Vagina (tissue), 2 donors: ENCODE measurements around the gene NAA15. TPM values are rescaled to one million over a fixed set of nuclear protein-coding genes. Genes with fewer than 3 reads are reported as not detected.

ENCODE experiments used
- DNase-seq, 2 donors: peaks; one replicate each; pipeline ENCODE4 v3.0.0-alpha.2; 2017; ENCODE audit errors: extremely low spot score in 2 of 2
- H3K27ac ChIP-seq: fragments of 200-600 bp; sonication (generic); one replicate; pipeline ENCODE4 v1.5.1; 2019
- H3K27me3 ChIP-seq: fragments of 200-600 bp; sonication (generic); one replicate; pipeline ENCODE4 v1.5.1; 2019
- H3K36me3 ChIP-seq, 2 donors: fragments of 200-600 bp; sonication (generic); one replicate each; pipeline ENCODE4 v1.5.1; 2017 to 2019
- H3K4me1 ChIP-seq: fragments of 200-600 bp; sonication (generic); one replicate; pipeline ENCODE4 v1.5.1; 2019
- H3K4me3 ChIP-seq, 2 donors: fragments of 200-600 bp; sonication (generic); 1 replicate in 1 of 2; 2 replicates in 1 of 2; pipeline ENCODE4 v1.5.1; 2016 to 2019
- H3K9me3 ChIP-seq: fragments of 200-600 bp; sonication (generic); one replicate; pipeline ENCODE4 v1.5.1; 2019
- CTCF ChIP-seq, 3 experiments: fragments of 450-650 bp in 2 of 3; fragments of 200-600 bp in 1 of 3; sonication (generic) in 1 of 3; IDR thresholded peaks; one replicate each; pipeline ENCODE4 v1.5.1; 2017 to 2019; ENCODE audit warnings: antibody characterized with exemption in 3 of 3, mild to moderate bottlenecking in 2 of 3, moderate library complexity in 2 of 3
- POLR2A ChIP-seq, 2 donors: fragments of 450-650 bp; IDR thresholded peaks; one replicate each; pipeline ENCODE4 v1.6.1; 2017; ENCODE audit warnings: antibody characterized with exemption in 2 of 2, mild to moderate bottlenecking in 2 of 2, moderate library complexity in 2 of 2
- POLR2AphosphoS5 ChIP-seq, 2 donors: sonication (generic); formaldehyde crosslinking; IDR thresholded peaks; one replicate each; pipeline ENCODE4 v1.9.0; 2017; ENCODE audit warnings: antibody characterized with exemption in 2 of 2, mild to moderate bottlenecking in 2 of 2, low read depth in 1 of 2; ENCODE audit not compliant: insufficient read depth in 1 of 2
- intact Hi-C: fragments of 100-400 bp; cut with DNase I; formaldehyde crosslinking; loops from one replicate; pipeline ENCODE4 v1.15.1; 2023
- total RNA-seq: library from RNA; depleted of rRNA; stranded (reverse); fragments of >200 nt; gene quantifications from one replicate; pipeline ENCODE4 v1.2.3, GENCODE V29; 2016

Gene NAA15
- total RNA-seq, 1 donor from 2014 or later, result 35.1 TPM

GRCh38 chr4:139275281-139275735, 26.0 kb upstream of the NAA15 start:
- Histone ChIP-seq H3K4me1 (peaks cover 11% of the 10 kb centered on the region), H3K9me3 (no peaks in the 10 kb centered on the region), H3K27me3 (no peaks in the 10 kb centered on the region), H3K4me3 (no peak overlapping the region), H3K27ac (no peak overlapping the region), H3K36me3 (no peaks in the 10 kb centered on the region)
- TF ChIP-seq POLR2AphosphoS5 (IDR thresholded peaks at IDR 0.05; ENCODE audit: insufficient read depth in 1 of 2, low read depth in 1 of 2) (no peak), POLR2A (IDR thresholded peaks at IDR 0.05) (no peak), CTCF (IDR thresholded peaks at IDR 0.05) (no peak)
- intact Hi-C loops, result no loop called here
- DNase-seq, result no peak

GRCh38 chr4:139278485-139278884, 22.8 kb upstream of the NAA15 start:
- no peak overlapping the region for H3K27ac ChIP-seq
- intact Hi-C loops, result no loop called here
- no peaks in the 10 kb centered on the region for H3K9me3 ChIP-seq
- peaks cover 11% of the 10 kb centered on the region for H3K4me1 ChIP-seq
- TF ChIP-seq CTCF (IDR thresholded peaks at IDR 0.05) (no peak), POLR2AphosphoS5 (IDR thresholded peaks at IDR 0.05; ENCODE audit: insufficient read depth in 1 of 2, low read depth in 1 of 2) (no peak), POLR2A (IDR thresholded peaks at IDR 0.05) (no peak)
- no peak for DNase-seq
- H3K36me3 ChIP-seq, result no peaks in the 10 kb centered on the region
- no peaks in the 10 kb centered on the region for H3K27me3 ChIP-seq
- peak overlapping the region in 1 of 2 donors; percentile 52 for H3K4me3 ChIP-seq

GRCh38 chr4:139278912-139279759, 22.2 kb upstream of the NAA15 start:
- no peak for DNase-seq
- Histone ChIP-seq H3K27me3 (no peaks in the 10 kb centered on the region), H3K36me3 (no peaks in the 10 kb centered on the region), H3K27ac (peak overlapping the region; percentile 50), H3K4me3 (peak overlapping the region; percentile 52 to 57), H3K4me1 (peaks cover 11% of the 10 kb centered on the region), H3K9me3 (no peaks in the 10 kb centered on the region)
- TF ChIP-seq POLR2A (IDR thresholded peaks at IDR 0.05), result no peak
- no peak for TF ChIP-seq POLR2AphosphoS5 (IDR thresholded peaks at IDR 0.05; ENCODE audit: insufficient read depth in 1 of 2, low read depth in 1 of 2)
- TF ChIP-seq CTCF (IDR thresholded peaks at IDR 0.05), result no peak
- intact Hi-C loops, result no loop called here

- TF ChIP-seq POLR2AphosphoS5 (IDR thresholded peaks at IDR 0.05; ENCODE audit: insufficient read depth in 1 of 2, low read depth in 1 of 2) (no peak), POLR2A (IDR thresholded peaks at IDR 0.05) (no peak), CTCF (IDR thresholded peaks at IDR 0.05) (no peak)
- Histone ChIP-seq H3K27me3 (no peaks in the 10 kb centered on the region), H3K36me3 (no peaks in the 10 kb centered on the region), H3K4me3 (peak within 1 kb of the TSS; percentile 52 to 57), H3K4me1 (peaks cover 11% of the 10 kb centered on the region), H3K27ac (peak within 1 kb of the TSS; percentile 50), H3K9me3 (no peaks in the 10 kb centered on the region)
- no peak for DNase-seq
- intact Hi-C loops, result no loop called here
Measured at GRCh38 chr4:139279760-139280620, 21.3 kb upstream of the NAA15 start, which contains the start of gene MGARP. Gene MGARP (minus strand): TSS chr4:139280225. CDS start chr4:139280158, 67 bp downstream.
